Activated naive CD8-positive, alpha-beta T cell treated with anti-CD3 and anti-CD28 coated beads, Interleukin-2, amount 10 ng/mL, durations not matched to agents 7 days and 5 days (primary cell): ENCODE results near the gene DGKI. TPM values are rescaled to one million over a fixed set of nuclear protein-coding genes. Genes with fewer than 3 reads are reported as not detected.
A peak's percentile ranks its signal among the peaks of the same experiment; 100 is the strongest.

Experiments used
- ATAC-seq: fragments of 150-1000 bp; cut with Tn5 transposase; one replicate; pipeline ENCODE4 v1.10.0; 2021; ENCODE audit warnings: low read depth, moderate library complexity
- POLR2A ChIA-PET: fragments of 350-600 bp; sonication (Branson Sonifier 250); formaldehyde crosslinking; loops from one replicate; lab custom pipeline; 2021; ENCODE audit warnings: antibody characterized with exemption; lab: Charles Lee
- DNase-seq: peaks from one replicate; pipeline ENCODE4 v3.0.0; 2021
- H3K27ac Mint-ChIP-seq: one replicate; pipeline ENCODE4 v1.8.0; 2022; ENCODE audit warnings: mild to moderate bottlenecking, mixed read lengths
- H3K27me3 Mint-ChIP-seq: one replicate; pipeline ENCODE4 v1.8.0; 2022; ENCODE audit warnings: mild to moderate bottlenecking, moderate library complexity, mixed read lengths
- H3K36me3 Mint-ChIP-seq: one replicate; pipeline ENCODE4 v1.8.0; 2021; ENCODE audit warnings: mild to moderate bottlenecking, mixed read lengths
- H3K4me1 Mint-ChIP-seq: one replicate; pipeline ENCODE4 v1.8.0; 2021; ENCODE audit warnings: mixed read lengths
- H3K4me3 Mint-ChIP-seq: one replicate; pipeline ENCODE4 v1.8.0; 2022; ENCODE audit warnings: mild to moderate bottlenecking, moderate library complexity, mixed read lengths
- H3K9me3 Mint-ChIP-seq: one replicate; pipeline ENCODE4 v1.8.0; 2021; ENCODE audit warnings: mixed read lengths
- total RNA-seq, 2 experiments: library from RNA; stranded (reverse); gene quantifications; one replicate each; pipeline ENCODE4 v1.2.3, GENCODE V29; 2021

The DGKI gene
- total RNA-seq, 2 experiments from 2014 or later: not detected

DNA sequence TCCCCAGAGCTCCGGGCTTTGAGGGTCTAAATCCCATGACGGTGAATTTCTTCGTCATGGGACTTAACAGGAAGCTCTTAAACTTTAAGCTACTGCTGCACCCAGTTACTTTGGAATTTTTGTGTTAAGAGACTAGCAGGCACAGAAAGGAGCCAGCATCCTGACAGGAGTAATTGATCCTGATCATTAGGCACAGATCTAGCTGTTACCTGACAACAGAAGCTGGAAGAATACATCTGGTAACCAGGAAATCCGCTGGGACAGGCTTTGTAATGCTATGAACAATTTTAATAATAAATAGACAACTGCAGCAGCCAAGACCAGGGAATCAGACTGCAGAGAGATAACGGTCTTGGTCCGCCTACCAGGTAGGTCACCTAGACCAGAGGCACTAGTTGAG is 210.9 kb downstream of the DGKI start:
- ATAC-seq (no peak), DNase-seq (no peak)
- H3K9me3 Mint-ChIP-seq: no peaks in the 10 kb centered on the region
- H3K27ac Mint-ChIP-seq: no peak overlapping the region
- H3K27me3 Mint-ChIP-seq: peaks cover 3% of the 10 kb centered on the region
- no peaks in the 10 kb centered on the region for H3K4me1 Mint-ChIP-seq
- no peak overlapping the region for H3K4me3 Mint-ChIP-seq
- POLR2A ChIA-PET: no interaction called here
- H3K36me3 Mint-ChIP-seq: no peaks in the 10 kb centered on the region

DNA sequence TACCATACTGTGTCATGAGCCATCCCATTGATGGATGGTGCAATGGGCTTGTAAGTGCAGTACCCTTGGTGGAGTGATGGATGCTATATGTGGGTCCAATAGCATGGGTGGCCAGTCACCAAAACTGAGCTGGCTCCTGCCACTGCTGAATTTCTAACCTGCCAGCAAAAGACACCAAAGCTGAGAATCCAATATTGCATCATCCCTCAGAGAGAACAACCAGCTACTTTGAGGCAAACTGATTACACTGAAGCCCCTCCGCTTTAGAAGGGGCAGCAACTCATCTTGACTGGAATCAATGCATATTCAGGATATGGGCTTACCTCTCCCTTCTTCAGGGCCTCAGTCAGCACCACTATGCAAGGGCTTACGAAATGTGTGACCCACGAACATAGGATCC is 211.6 kb downstream of the DGKI start:
- Mint-ChIP-seq H3K4me3 (no peak overlapping the region), H3K9me3 (no peaks in the 10 kb centered on the region), H3K27me3 (peaks cover 3% of the 10 kb centered on the region), H3K36me3 (no peaks in the 10 kb centered on the region), H3K27ac (no peak overlapping the region), H3K4me1 (no peaks in the 10 kb centered on the region)
- POLR2A ChIA-PET: no interaction called here
- DNase-seq (no peak), ATAC-seq (no peak)

DNA sequence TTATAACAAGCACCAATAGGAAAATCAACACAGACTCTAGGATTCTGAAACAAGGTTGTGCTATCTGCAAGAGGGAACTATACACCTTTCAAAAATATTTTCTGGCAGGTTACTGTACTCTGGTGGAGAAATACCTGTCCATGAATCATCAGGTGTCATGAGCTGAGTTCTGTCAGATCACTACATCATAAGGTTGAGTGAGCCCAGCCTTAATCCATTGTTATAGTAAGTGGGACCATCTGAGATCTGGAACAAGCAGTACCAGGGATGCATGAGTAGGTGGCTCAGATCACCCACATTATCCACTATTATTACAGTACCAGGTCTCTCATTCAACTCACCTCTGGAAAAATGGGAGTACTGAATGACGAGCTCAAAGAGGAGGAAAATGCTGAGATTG is 212.4 kb downstream of the DGKI start:
- POLR2A ChIA-PET: no interaction called here
- no peak for DNase-seq
- Mint-ChIP-seq H3K36me3 (no peaks in the 10 kb centered on the region), H3K27me3 (peaks cover under 1% of the 10 kb centered on the region), H3K4me1 (no peaks in the 10 kb centered on the region), H3K27ac (no peak overlapping the region), H3K4me3 (no peak overlapping the region), H3K9me3 (no peaks in the 10 kb centered on the region)
- no peak for ATAC-seq

DNA sequence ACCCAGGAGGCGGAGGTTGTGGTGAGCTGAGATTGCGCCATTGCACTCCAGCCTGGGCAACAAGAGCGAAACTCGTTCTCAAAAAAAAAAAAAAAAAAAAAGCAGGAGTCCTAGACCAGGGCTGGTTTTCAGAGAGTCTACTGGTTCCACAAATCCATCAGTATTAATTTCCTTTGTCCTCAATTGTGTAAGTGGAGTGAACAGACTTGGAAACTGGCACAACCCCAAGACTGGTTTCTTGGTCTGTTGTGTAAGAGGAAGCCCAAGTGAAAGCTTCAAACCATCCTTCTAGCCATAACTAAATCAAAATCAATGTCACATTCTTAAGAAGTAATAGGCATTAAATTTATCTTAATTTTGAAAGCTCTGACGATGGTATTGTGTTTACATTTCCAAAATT is 213.6 kb downstream of the DGKI start:
- H3K27me3 Mint-ChIP-seq: no peaks in the 10 kb centered on the region
- ATAC-seq: no peak
- no peaks in the 10 kb centered on the region for H3K4me1 Mint-ChIP-seq
- H3K4me3 Mint-ChIP-seq: no peak overlapping the region
- no peak overlapping the region for H3K27ac Mint-ChIP-seq
- H3K9me3 Mint-ChIP-seq: no peaks in the 10 kb centered on the region
- no peaks in the 10 kb centered on the region for H3K36me3 Mint-ChIP-seq
- POLR2A ChIA-PET: no interaction called here
- no peak for DNase-seq

DNA sequence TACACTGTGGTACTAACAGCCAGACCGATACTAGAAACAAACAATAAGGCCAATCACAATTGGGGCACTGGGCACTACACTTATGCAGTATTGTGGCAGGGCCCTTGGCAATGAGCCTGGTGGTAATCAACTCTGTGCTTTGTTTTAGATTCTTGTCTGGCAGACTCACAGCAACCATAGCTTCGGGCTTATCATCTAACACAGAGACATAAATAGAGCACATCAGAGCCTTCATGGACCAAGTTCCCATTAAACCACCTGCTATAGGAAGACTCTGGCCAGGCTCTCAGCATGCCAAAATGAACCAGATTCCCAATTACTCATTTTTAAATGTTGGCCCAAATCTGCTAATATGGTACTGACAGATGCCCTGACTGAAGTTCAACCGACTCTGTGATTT is 218.6 kb downstream of the DGKI start:
- no peaks in the 10 kb centered on the region for H3K4me1 Mint-ChIP-seq
- H3K4me3 Mint-ChIP-seq: no peak overlapping the region
- no peak for DNase-seq
- H3K27ac Mint-ChIP-seq: no peak overlapping the region
- no peak for ATAC-seq
- H3K9me3 Mint-ChIP-seq: no peaks in the 10 kb centered on the region
- peaks cover 5% of the 10 kb centered on the region for H3K27me3 Mint-ChIP-seq
- H3K36me3 Mint-ChIP-seq: no peaks in the 10 kb centered on the region
- POLR2A ChIA-PET: no interaction called here

DNA sequence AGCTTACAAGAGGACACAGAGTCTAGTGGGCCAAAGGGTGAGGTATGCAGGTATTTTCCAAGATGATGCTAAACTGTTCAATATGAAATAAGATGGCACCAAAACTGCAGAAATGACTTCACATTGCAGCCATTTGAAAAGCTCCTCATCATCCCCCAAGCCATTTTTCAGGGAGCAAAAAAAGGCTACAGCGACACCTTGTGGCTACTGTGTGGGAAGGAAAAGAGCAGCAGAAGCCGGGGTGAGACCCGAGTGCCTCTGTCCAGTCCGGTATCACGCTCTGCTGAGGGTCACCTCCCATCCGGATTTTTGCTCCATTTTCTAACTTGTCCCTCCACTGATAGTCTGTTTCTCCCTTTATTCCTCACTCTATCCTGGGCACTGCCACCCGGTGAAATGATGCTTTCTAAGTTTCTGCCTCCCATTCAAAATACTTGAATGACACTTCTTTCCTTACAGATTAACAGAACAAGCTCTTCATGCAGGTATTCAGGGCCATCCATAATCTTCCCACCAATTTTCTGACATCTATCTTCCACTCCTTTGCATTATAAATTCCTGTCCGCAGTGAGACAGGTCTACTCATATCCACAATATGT is 220.2 kb downstream of the DGKI start:
- peak; percentile 30 for DNase-seq
- no peaks in the 10 kb centered on the region for H3K4me1 Mint-ChIP-seq
- no peak overlapping the region for H3K27ac Mint-ChIP-seq
- H3K27me3 Mint-ChIP-seq: peaks cover 5% of the 10 kb centered on the region
- H3K4me3 Mint-ChIP-seq: no peak overlapping the region
- ATAC-seq: no peak
- H3K36me3 Mint-ChIP-seq: no peaks in the 10 kb centered on the region
- POLR2A ChIA-PET: no interaction called here
- H3K9me3 Mint-ChIP-seq: no peaks in the 10 kb centered on the region

DNA sequence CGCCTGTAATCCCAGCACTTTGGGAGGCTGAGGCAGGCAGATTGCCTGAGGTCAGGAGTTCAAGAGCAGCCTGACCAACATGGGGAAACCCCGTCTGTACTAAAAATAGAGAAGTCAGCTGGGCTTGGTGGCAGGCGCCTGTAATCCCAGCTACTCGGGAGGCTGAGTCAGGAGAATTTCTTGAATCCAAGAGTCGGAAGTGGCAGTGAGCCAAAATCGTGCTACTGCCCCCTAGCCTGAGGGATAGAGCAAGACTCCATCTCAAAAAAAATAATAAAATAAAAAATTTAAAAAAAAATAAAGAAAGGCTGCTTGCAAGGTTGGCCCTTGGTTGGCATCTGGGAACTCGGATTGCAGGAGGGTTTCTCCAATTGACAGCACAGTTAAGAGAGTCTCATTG is 221.6 kb downstream of the DGKI start:
- POLR2A ChIA-PET: no interaction called here
- no peak overlapping the region for H3K27ac Mint-ChIP-seq
- ATAC-seq: no peak
- no peak for DNase-seq
- no peak overlapping the region for H3K4me3 Mint-ChIP-seq
- H3K27me3 Mint-ChIP-seq: peaks cover 5% of the 10 kb centered on the region
- H3K4me1 Mint-ChIP-seq: no peaks in the 10 kb centered on the region
- no peaks in the 10 kb centered on the region for H3K36me3 Mint-ChIP-seq
- H3K9me3 Mint-ChIP-seq: no peaks in the 10 kb centered on the region

DNA sequence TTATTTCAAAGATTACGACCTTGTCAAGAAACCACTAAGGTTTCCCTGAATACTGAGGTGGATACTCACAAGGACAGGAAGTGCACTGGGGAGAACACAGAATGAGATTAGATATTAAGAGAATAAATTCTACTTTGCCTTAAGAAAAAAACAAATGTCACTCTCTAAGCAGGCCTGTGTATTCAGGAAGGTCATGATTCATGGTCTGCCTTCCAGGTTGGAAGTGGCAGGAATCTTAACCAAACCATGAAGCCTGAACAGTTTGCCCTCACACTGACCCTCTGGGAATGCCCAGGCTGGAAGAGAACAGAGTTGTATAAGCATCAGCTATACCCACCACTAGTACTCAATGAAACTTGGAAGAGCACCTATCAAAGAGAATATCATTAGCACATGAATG is 227.6 kb downstream of the DGKI start:
- Mint-ChIP-seq H3K36me3 (no peaks in the 10 kb centered on the region), H3K27me3 (peaks cover 3% of the 10 kb centered on the region), H3K4me3 (no peak overlapping the region), H3K4me1 (no peaks in the 10 kb centered on the region), H3K9me3 (no peaks in the 10 kb centered on the region), H3K27ac (no peak overlapping the region)
- ATAC-seq: no peak
- POLR2A ChIA-PET: no interaction called here
- no peak for DNase-seq

DNA sequence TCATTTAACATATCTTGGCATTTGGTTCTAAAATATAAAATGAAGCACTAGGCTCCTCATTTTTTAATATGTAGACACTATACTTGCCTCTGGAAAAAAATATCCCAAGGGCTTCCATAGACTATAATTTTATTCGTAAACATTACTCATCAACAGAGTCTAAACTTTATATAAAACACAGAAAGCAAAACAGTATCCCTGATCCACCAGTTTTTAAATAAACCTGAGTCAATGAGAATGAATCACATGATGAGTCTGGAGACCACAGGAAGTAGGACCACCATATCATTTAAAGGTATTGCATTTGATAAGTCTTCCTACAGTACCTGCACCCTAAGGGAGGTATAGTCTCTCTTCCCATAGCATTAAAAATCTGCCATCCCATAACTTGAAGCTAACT is 228.0 kb downstream of the DGKI start:
- Mint-ChIP-seq H3K36me3 (no peaks in the 10 kb centered on the region), H3K4me3 (no peak overlapping the region), H3K27me3 (peaks cover 3% of the 10 kb centered on the region), H3K27ac (no peak overlapping the region), H3K4me1 (no peaks in the 10 kb centered on the region), H3K9me3 (no peaks in the 10 kb centered on the region)
- POLR2A ChIA-PET: no interaction called here
- DNase-seq: no peak
- ATAC-seq: no peak

DNA sequence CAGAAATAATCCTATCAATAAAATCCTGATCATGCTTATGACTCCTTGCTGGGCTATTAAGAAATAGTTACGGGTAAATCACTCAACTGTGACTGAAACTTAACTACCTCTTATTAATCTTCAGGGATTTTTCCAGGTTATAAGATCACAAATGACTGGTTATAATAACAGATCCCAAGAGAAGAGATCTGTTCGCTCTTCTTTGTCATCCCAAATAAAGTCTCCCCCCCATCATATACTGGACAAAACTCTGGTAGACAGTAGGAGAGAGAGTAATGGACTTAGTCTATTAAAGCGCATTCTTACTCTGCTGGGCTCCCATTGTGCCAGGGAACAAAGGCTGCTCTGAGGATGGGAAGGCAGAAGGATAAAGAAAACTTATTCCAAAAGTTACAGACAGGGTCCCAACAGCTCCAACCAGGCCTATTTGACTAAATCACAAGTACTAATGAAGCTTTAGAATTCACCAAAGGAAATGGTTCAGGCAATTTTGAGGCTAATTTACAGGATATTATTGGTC is 233.7 kb downstream of the DGKI start:
- DNase-seq: no peak
- no peak for ATAC-seq
- Mint-ChIP-seq H3K4me3 (no peak overlapping the region), H3K4me1 (no peaks in the 10 kb centered on the region), H3K27me3 (peaks cover 20% of the 10 kb centered on the region), H3K36me3 (no peaks in the 10 kb centered on the region), H3K9me3 (no peaks in the 10 kb centered on the region), H3K27ac (no peak overlapping the region)
- POLR2A ChIA-PET: no interaction called here

DNA sequence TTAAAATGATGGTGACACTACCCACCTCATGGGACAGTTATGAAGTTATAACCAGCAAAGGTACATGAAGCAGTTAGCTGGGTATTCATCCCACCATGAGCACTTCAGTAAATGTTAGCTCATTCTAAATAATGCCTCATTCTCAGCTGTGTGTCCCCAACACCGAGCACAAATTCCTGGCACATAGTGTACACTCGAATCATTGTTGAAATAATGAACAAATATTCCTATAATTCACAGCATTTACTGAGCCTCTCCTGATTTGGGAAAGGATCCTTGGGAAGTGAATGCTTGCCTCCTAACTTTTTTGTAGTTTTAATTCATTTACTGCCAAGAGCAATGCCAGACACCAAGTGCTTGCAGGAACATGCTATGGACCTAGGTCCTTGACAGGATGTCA is 235.2 kb downstream of the DGKI start:
- DNase-seq (no peak), ATAC-seq (no peak)
- H3K4me3 Mint-ChIP-seq: no peak overlapping the region
- POLR2A ChIA-PET: no interaction called here
- H3K4me1 Mint-ChIP-seq: no peaks in the 10 kb centered on the region
- H3K9me3 Mint-ChIP-seq: no peaks in the 10 kb centered on the region
- peaks cover 27% of the 10 kb centered on the region for H3K27me3 Mint-ChIP-seq
- H3K36me3 Mint-ChIP-seq: no peaks in the 10 kb centered on the region
- H3K27ac Mint-ChIP-seq: no peak overlapping the region

DNA sequence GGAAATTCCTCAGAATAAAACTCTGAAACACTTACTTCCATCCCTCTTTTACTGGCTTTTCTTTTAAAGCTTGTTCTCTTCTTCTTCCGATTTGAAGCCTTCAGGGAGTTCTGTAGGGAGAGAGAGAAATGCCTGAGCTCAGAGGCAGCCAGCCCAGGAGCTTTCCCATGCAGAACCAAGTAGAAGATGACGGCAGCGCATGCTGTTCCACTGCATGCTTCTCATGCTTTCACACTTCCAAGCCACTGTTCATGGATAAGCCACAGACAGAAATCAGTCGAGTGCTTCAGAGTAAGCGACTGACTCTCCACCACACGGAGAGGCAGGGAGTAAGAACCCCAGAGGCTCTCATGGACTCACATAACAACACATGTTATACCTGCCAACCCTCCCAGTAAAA is 237.3 kb downstream of the DGKI start:
- ATAC-seq: no peak
- no peak for DNase-seq
- no peak overlapping the region for H3K27ac Mint-ChIP-seq
- no peaks in the 10 kb centered on the region for H3K36me3 Mint-ChIP-seq
- no peak overlapping the region for H3K4me3 Mint-ChIP-seq
- POLR2A ChIA-PET: no interaction called here
- peaks cover 24% of the 10 kb centered on the region for H3K27me3 Mint-ChIP-seq
- H3K9me3 Mint-ChIP-seq: no peaks in the 10 kb centered on the region
- H3K4me1 Mint-ChIP-seq: no peaks in the 10 kb centered on the region

DNA sequence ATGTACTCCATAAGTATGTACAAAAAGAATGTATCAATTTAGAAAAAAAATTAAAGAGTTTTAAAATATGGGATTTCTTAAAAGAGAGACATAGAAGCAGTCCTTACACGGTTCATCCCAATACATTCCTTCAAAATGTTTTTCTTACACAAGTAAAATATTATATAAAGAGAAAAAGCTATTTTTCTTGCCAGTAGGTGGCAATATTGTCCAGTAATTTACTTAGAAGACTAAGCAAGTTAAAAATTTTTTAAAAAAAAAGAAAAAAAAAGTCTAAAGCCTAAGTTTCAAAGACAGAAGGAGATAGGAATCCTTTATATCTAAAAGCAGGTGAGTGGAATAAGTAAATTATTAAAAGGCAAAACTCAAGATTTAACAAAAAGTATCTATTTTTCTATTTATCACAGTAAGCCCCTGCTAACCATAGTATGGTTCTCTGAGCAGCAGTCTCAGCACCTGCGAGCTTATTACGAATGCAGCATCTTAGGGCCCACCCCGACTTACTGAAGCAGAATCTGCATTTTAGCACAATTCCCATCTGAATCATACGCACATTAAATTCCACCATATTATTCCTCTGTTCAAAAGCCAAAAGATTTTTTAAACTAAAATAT is 240.6 kb downstream of the DGKI start:
- Mint-ChIP-seq H3K27me3 (peaks cover 22% of the 10 kb centered on the region), H3K4me1 (no peaks in the 10 kb centered on the region), H3K27ac (no peak overlapping the region), H3K36me3 (no peaks in the 10 kb centered on the region), H3K4me3 (no peak overlapping the region), H3K9me3 (no peaks in the 10 kb centered on the region)
- POLR2A ChIA-PET: no interaction called here
- ATAC-seq (no peak), DNase-seq (no peak)

DNA sequence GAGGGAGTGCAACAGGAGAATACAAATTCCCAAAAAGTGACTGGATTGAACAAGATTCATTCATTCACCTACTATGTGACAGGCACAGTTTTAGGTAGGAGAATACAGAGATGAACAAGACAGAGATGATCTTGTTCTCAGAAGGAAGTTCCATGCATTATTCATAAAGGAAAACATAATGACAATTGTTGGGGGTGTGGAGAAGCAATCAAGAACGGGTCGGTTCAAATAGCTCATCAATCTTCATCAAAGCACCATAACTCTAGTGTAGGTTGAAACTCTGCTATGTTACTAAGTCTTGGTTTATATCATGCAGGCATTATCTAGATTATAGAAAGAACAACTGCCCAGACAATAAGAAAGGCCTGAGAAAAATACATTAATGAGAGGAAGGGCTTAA is 243.7 kb downstream of the DGKI start:
- H3K36me3 Mint-ChIP-seq: no peaks in the 10 kb centered on the region
- H3K27ac Mint-ChIP-seq: no peak overlapping the region

More for the DNA sequence above, 243.7 kb downstream of the DGKI start:
- DNase-seq (no peak), ATAC-seq (no peak)
- no peak overlapping the region for H3K4me3 Mint-ChIP-seq
- POLR2A ChIA-PET: no interaction called here
- peaks cover 12% of the 10 kb centered on the region for H3K27me3 Mint-ChIP-seq
- H3K4me1 Mint-ChIP-seq: no peaks in the 10 kb centered on the region
- H3K9me3 Mint-ChIP-seq: no peaks in the 10 kb centered on the region
